ENCODE results near the gene MFAP4.

MFAP4 gene

GRCh38 chr17:19377602-19378415 is 9.2 kb downstream of the MFAP4 start (continued):
- TF ChIP-seq ZNF280C (tag by site-specific recombination; IDR thresholded peaks at IDR 0.05) (no peak), ZBTB1 (tag by site-specific recombination; IDR thresholded peaks at IDR 0.05) (no peak), ZEB2 (tag by site-specific recombination; IDR thresholded peaks at IDR 0.05) (peak; percentile 81), ZNF148 (tag by site-specific recombination; IDR thresholded peaks at IDR 0.05; ENCODE audit: borderline replicate concordance) (no peak), ZNF114 (tag by site-specific recombination; IDR thresholded peaks at IDR 0.05) (no peak), ZNF692 (tag by site-specific recombination; IDR thresholded peaks at IDR 0.05) (no peak; the same call in 1 of the 2 replicates), ZNF239 (tag by site-specific recombination; IDR thresholded peaks at IDR 0.05) (no peak), ZNF747 (tag by site-specific recombination; IDR thresholded peaks at IDR 0.05) (no peak), ZFP3 (tag by site-specific recombination; IDR thresholded peaks at IDR 0.05; ENCODE audit: low read depth) (no peak), ZNF626 (tag by site-specific recombination; IDR thresholded peaks at IDR 0.05) (no peak), ZNF221 (tag by site-specific recombination; IDR thresholded peaks at IDR 0.05; ENCODE audit: borderline replicate concordance) (no peak), PRDM4 (tag by site-specific recombination; IDR thresholded peaks at IDR 0.05) (no peak), ZNF791 (tag by site-specific recombination; IDR thresholded peaks at IDR 0.05) (no peak), ZNF274 (IDR thresholded peaks at IDR 0.05; ENCODE audit: low read length) (no peak), ZNF274 (tag by site-specific recombination; IDR thresholded peaks at IDR 0.05; ENCODE audit: borderline replicate concordance) (no peak), SETDB1 (IDR thresholded peaks at IDR 0.05; ENCODE audit: insufficient read length, low read length) (no peak), TCF7L2 (IDR thresholded peaks at IDR 0.05; ENCODE audit: borderline replicate concordance, low read depth, low read length) (no peak), BCL11A (tag by site-specific recombination; IDR thresholded peaks at IDR 0.05; ENCODE audit: low read depth) (no peak), SP2 (tag by site-specific recombination; IDR thresholded peaks at IDR 0.05) (peak; percentile 99), ZFP37 (tag by site-specific recombination; IDR thresholded peaks at IDR 0.05) (peak; percentile 55; the same call in 1 of the 2 replicates), ZNF707 (tag by site-specific recombination; IDR thresholded peaks at IDR 0.05) (no peak), SCRT2 (tag by site-specific recombination; IDR thresholded peaks at IDR 0.05) (no peak), ZBTB26 (tag by site-specific recombination; optimal IDR thresholded peaks at IDR 0.05) (peak; percentile 96), SP7 (tag by site-specific recombination; IDR thresholded peaks at IDR 0.05) (peak; percentile 72), ZBTB48 (tag by site-specific recombination; IDR thresholded peaks at IDR 0.05) (no peak), ZSCAN4 (tag by site-specific recombination; IDR thresholded peaks at IDR 0.05) (no peak), ZNF169 (tag by site-specific recombination; IDR thresholded peaks at IDR 0.05) (no peak), ELK4 (IDR thresholded peaks at IDR 0.05; ENCODE audit: borderline replicate concordance, low read depth, low read length) (peak; percentile 83; the same call in 1 of the 2 replicates)
